T-helper 9 cell (primary cell): ENCODE measurements around the gene CAMK2A.

Source experiments
- DNase-seq: peaks from one replicate; pipeline ENCODE4 v3.0.0-alpha.2; 2020

CAMK2A gene

GRCh38 chr5:150208187-150209098, 81.1 kb downstream of the CAMK2A start:
- DNase-seq: no peak

GRCh38 chr5:150206779-150207115, 82.8 kb downstream of the CAMK2A start:
- no peak for DNase-seq

GRCh38 chr5:150206098-150206778, 83.3 kb downstream of the CAMK2A start:
- DNase-seq: no peak

GRCh38 chr5:150204590-150204960, 85.0 kb downstream of the CAMK2A start:
- DNase-seq: no peak

GRCh38 chr5:150203832-150204589, 85.6 kb downstream of the CAMK2A start:
- no peak for DNase-seq

- DNase-seq: no peak
These were observed 87.1 kb downstream of the CAMK2A start for GRCh38 chr5:150202501-150202900.

- no peak for DNase-seq
These were observed 92.1 kb downstream of the CAMK2A start for GRCh38 chr5:150197476-150197875.

GRCh38 chr5:150196986-150197385, 92.6 kb downstream of the CAMK2A start:
- no peak for DNase-seq

GRCh38 chr5:150196514-150196913, 93.1 kb downstream of the CAMK2A start:
- DNase-seq: no peak

- DNase-seq: no peak
These were observed 93.7 kb downstream of the CAMK2A start for GRCh38 chr5:150195736-150196485.

GRCh38 chr5:150192462-150192861, 97.1 kb downstream of the CAMK2A start:
- DNase-seq: no peak

GRCh38 chr5:150190987-150191386, 98.6 kb downstream of the CAMK2A start:
- DNase-seq: no peak

- no peak for DNase-seq
These were observed 99.0 kb downstream of the CAMK2A start for GRCh38 chr5:150190503-150190979.

- DNase-seq: no peak
These were observed 99.7 kb downstream of the CAMK2A start, which contains the start of gene SLC6A7 for GRCh38 chr5:150189728-150190502. Gene SLC6A7 (plus strand): TSS chr5:150190062. CDS start chr5:150190328, 266 bp downstream.

- DNase-seq: no peak
These were observed 100.2 kb downstream of the CAMK2A start for GRCh38 chr5:150189326-150189725.

- DNase-seq: no peak
These were observed 101.3 kb downstream of the CAMK2A start for GRCh38 chr5:150188146-150188842.

GRCh38 chr5:150186897-150187296, 102.7 kb downstream of the CAMK2A start:
- DNase-seq: no peak

GRCh38 chr5:150186137-150186536, 103.4 kb downstream of the CAMK2A start:
- DNase-seq: no peak

GRCh38 chr5:150184990-150185912, 104.3 kb downstream of the CAMK2A start:
- DNase-seq: no peak

GRCh38 chr5:150184006-150184405, 105.6 kb downstream of the CAMK2A start:
- no peak for DNase-seq
